OCI-LY1 (cell line): Measurements from ENCODE around the gene GRIN2A.

Experiments used
- CTCF ChIP-seq: fragments of 200-600 bp; sonication (generic), shearing (Covaris generic); IDR thresholded peaks from 2 replicates; pipeline ENCODE4 v1.5.1; 2017; ENCODE audit warnings: mild to moderate bottlenecking, antibody characterized with exemption, low read length, moderate library complexity, mixed read lengths
- EZH2 ChIP-seq: fragments of 200-600 bp; sonication (generic), shearing (Covaris generic); IDR thresholded peaks from 2 replicates; pipeline ENCODE4 v1.8.0; 2017; ENCODE audit warnings: borderline replicate concordance, mixed run types, mild to moderate bottlenecking, antibody characterized with exemption, low read length, moderate library complexity, mixed read lengths

DNA sequence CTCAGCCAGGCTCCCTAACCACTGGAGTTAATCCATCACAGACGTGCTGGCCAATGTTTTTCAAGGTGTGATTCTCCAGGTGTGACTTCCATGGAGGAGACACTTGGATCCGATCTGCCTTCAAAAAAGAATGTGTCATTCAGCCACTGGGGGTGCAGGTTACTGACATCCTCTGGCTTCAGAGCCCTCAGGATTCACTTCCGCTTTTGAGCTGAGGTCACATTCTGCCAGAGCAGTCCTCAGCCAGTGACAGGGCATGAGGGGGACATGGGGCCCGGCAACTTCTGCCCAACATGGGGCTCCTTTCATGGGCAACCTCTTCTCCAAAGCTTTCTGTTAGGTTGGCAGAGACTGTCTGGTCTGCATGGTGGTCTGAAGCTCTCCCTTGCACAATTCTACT is 81.4 kb downstream of the GRIN2A start:
- TF ChIP-seq CTCF: no peak
- no peak for TF ChIP-seq EZH2
